ENCODE results near the gene SF3B1. TPM values are rescaled to one million over a fixed set of nuclear protein-coding genes. Genes with fewer than 3 reads are reported as not detected.

The SF3B1 gene
- polyA plus RNA-seq, 1 donor (not counting 4 experiments of a cell fraction or from before 2014, with no cell fraction given) = 322 TPM

DNA sequence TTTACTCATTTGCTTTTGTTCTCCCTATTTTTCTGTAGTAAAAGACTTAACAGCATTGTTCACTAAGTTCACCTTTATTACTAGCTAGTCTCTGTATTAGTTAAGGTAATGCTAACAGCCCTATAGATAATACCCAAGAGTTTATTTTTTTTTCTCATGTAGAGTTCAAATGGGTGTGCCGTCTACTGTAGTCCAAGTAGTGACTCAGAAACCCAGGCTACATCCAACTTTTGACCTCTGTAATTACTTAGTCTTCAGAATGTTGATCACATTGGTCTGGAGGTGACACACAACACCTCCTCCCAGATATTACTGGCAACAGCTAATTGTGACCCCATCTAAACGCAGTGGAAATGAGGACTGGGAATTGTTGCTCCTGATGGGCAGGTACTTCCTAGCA, 26.2 kb upstream of the SF3B1 start:
- FAIRE-seq (no peak), DNase-seq (ENCODE audit: low read depth, low spot score) (no peak)

GRCh38 chr2:197460649-197461048, 25.8 kb upstream of the SF3B1 start:
- DNase-seq (ENCODE audit: low read depth, low spot score) = no peak
- Histone ChIP-seq H3K9me3 (ENCODE audit: control insufficient read depth, low read depth, low read length) (no peaks in the 10 kb centered on the region), H3K36me3 (ENCODE audit: control insufficient read depth in 2 of 2, extremely low read depth in 1 of 2, insufficient read depth in 2 of 2, low read length in 2 of 2) (peaks cover 8 to 12% of the 10 kb centered on the region in 2 experiments), H3K79me2 (ENCODE audit: control insufficient read depth, insufficient read depth, low read length) (peaks cover 64% of the 10 kb centered on the region), H3K4me1 (ENCODE audit: control insufficient read depth, extremely low read depth, insufficient read depth, low read length) (no peaks in the 10 kb centered on the region), H2AFZ (ENCODE audit: control insufficient read depth, low read length) (no peak overlapping the region), H3K4me3 (ENCODE audit: control insufficient read depth in 2 of 3, extremely low read depth in 1 of 3, insufficient read depth in 2 of 3, low read depth in 1 of 3, low read length in 3 of 3) (no peak overlapping the region), H3K9me1 (ENCODE audit: control insufficient read depth, extremely low read depth, insufficient read depth, low read length) (no peaks in the 10 kb centered on the region), H3K27me3 (ENCODE audit: control insufficient read depth, extremely low read depth, insufficient read depth, low read length) (no peaks in the 10 kb centered on the region), H3K9ac (ENCODE audit: control insufficient read depth, extremely low read depth, insufficient read depth, low read length) (no peak overlapping the region), H3K27ac (ENCODE audit: control insufficient read depth, insufficient read depth, low read length) (no peak overlapping the region), H4K20me1 (ENCODE audit: control insufficient read depth, extremely low read depth, insufficient read depth, low read length) (peaks cover 2% of the 10 kb centered on the region), H3K4me2 (ENCODE audit: control insufficient read depth, extremely low read depth, insufficient read depth, low read depth, low read length) (no peak overlapping the region)
- TF ChIP-seq, protein P1, sequence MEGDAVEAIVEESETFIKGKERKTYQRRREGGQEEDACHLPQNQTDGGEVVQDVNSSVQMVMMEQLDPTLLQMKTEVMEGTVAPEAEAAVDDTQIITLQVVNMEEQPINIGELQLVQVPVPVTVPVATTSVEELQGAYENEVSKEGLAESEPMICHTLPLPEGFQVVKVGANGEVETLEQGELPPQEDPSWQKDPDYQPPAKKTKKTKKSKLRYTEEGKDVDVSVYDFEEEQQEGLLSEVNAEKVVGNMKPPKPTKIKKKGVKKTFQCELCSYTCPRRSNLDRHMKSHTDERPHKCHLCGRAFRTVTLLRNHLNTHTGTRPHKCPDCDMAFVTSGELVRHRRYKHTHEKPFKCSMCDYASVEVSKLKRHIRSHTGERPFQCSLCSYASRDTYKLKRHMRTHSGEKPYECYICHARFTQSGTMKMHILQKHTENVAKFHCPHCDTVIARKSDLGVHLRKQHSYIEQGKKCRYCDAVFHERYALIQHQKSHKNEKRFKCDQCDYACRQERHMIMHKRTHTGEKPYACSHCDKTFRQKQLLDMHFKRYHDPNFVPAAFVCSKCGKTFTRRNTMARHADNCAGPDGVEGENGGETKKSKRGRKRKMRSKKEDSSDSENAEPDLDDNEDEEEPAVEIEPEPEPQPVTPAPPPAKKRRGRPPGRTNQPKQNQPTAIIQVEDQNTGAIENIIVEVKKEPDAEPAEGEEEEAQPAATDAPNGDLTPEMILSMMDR (optimal IDR thresholded peaks at IDR 0.05 in 1 of 3, IDR thresholded peaks at IDR 0.05 in 1 of 3, conservative IDR thresholded peaks at IDR 0.05 in 1 of 3; ENCODE audit: extremely low read depth in 1 of 3, insufficient read depth in 2 of 3, low read length in 3 of 3) = no peak
- no peak for TF ChIP-seq EZH2 (IDR thresholded peaks at IDR 0.05; ENCODE audit: low read length)
- FAIRE-seq = no peak
- dilution Hi-C loops (cut with MboI; ENCODE audit: extremely low pct_ligation_motif_present, low sequenced_read_pairs) = no loop called here

More for the DNA sequence above, 26.2 kb upstream of the SF3B1 start:
- dilution Hi-C loops (cut with MboI; ENCODE audit: extremely low pct_ligation_motif_present, low sequenced_read_pairs) = no loop called here
- Histone ChIP-seq H2AFZ (ENCODE audit: control insufficient read depth, low read length) (no peak overlapping the region), H4K20me1 (ENCODE audit: control insufficient read depth, extremely low read depth, insufficient read depth, low read length) (no peaks in the 10 kb centered on the region), H3K79me2 (ENCODE audit: control insufficient read depth, insufficient read depth, low read length) (peaks cover 60% of the 10 kb centered on the region), H3K9me1 (ENCODE audit: control insufficient read depth, extremely low read depth, insufficient read depth, low read length) (no peaks in the 10 kb centered on the region), H3K4me2 (ENCODE audit: control insufficient read depth, extremely low read depth, insufficient read depth, low read depth, low read length) (no peak overlapping the region), H3K27me3 (ENCODE audit: control insufficient read depth, extremely low read depth, insufficient read depth, low read length) (no peaks in the 10 kb centered on the region), H3K9ac (ENCODE audit: control insufficient read depth, extremely low read depth, insufficient read depth, low read length) (no peak overlapping the region), H3K27ac (ENCODE audit: control insufficient read depth, insufficient read depth, low read length) (no peak overlapping the region), H3K9me3 (ENCODE audit: control insufficient read depth, low read depth, low read length) (no peaks in the 10 kb centered on the region), H3K4me3 (ENCODE audit: control insufficient read depth in 2 of 3, extremely low read depth in 1 of 3, insufficient read depth in 2 of 3, low read depth in 1 of 3, low read length in 3 of 3) (no peak overlapping the region), H3K4me1 (ENCODE audit: control insufficient read depth, extremely low read depth, insufficient read depth, low read length) (no peaks in the 10 kb centered on the region), H3K36me3 (ENCODE audit: control insufficient read depth in 2 of 2, extremely low read depth in 1 of 2, insufficient read depth in 2 of 2, low read length in 2 of 2) (peaks cover 4 to 11% of the 10 kb centered on the region in 2 experiments)
- TF ChIP-seq EZH2 (IDR thresholded peaks at IDR 0.05; ENCODE audit: low read length) = no peak
- TF ChIP-seq, protein P1 (optimal IDR thresholded peaks at IDR 0.05 in 1 of 3, IDR thresholded peaks at IDR 0.05 in 1 of 3, conservative IDR thresholded peaks at IDR 0.05 in 1 of 3; ENCODE audit: extremely low read depth in 1 of 3, insufficient read depth in 2 of 3, low read length in 3 of 3) = no peak
